ENCODE data around the gene GAB4.

DNA sequence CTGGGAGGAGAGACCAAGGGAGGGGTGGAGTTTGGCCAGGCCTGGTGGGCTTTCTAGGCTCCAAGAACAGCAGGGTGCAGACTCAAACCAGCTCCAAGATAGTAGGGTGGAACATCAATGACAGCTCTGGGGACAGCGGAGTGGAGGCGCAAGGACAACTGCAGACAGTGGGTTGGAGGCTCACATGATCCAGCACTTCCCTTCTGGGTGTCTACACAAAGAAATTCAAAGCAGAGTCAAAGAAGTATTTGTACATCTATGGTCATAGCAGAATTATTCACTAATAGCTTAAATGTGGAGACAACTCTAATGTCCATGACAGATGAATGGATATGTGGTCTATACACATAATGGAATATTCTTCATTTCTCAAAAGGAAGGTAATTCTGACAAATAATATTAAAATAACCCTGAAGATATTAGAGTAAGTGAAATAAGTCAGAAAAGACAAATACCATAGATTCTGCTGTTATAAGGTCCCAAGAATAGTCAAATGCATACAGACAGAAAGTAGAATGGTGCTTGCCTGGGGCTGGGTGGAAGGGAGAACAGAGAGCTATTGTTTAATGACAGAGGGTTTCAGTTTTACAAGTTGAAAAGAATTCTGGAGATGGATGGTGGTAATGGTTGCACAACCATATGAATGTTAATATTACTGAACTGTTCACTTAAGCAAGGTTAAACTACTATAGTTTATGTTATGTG lies 5.5 kb upstream of the GAB4 start:
- no peak for TF ChIP-seq POLR2AphosphoS5 (IDR thresholded peaks at IDR 0.05; ENCODE audit: low read depth, low read length)
- TF ChIP-seq SIN3A (IDR thresholded peaks at IDR 0.05; ENCODE audit: borderline replicate concordance, insufficient read depth, low read length) = no peak
- TF ChIP-seq, protein P1, sequence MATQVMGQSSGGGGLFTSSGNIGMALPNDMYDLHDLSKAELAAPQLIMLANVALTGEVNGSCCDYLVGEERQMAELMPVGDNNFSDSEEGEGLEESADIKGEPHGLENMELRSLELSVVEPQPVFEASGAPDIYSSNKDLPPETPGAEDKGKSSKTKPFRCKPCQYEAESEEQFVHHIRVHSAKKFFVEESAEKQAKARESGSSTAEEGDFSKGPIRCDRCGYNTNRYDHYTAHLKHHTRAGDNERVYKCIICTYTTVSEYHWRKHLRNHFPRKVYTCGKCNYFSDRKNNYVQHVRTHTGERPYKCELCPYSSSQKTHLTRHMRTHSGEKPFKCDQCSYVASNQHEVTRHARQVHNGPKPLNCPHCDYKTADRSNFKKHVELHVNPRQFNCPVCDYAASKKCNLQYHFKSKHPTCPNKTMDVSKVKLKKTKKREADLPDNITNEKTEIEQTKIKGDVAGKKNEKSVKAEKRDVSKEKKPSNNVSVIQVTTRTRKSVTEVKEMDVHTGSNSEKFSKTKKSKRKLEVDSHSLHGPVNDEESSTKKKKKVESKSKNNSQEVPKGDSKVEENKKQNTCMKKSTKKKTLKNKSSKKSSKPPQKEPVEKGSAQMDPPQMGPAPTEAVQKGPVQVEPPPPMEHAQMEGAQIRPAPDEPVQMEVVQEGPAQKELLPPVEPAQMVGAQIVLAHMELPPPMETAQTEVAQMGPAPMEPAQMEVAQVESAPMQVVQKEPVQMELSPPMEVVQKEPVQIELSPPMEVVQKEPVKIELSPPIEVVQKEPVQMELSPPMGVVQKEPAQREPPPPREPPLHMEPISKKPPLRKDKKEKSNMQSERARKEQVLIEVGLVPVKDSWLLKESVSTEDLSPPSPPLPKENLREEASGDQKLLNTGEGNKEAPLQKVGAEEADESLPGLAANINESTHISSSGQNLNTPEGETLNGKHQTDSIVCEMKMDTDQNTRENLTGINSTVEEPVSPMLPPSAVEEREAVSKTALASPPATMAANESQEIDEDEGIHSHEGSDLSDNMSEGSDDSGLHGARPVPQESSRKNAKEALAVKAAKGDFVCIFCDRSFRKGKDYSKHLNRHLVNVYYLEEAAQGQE (IDR thresholded peaks at IDR 0.05; ENCODE audit: insufficient read depth in 1 of 2, low read depth in 2 of 2, low read length in 2 of 2) = no peak
- TF ChIP-seq TAF1 (IDR thresholded peaks at IDR 0.05; ENCODE audit: borderline replicate concordance, insufficient read depth, low read length) = no peak
- TF ChIP-seq FOXP2 (optimal IDR thresholded peaks at IDR 0.05; ENCODE audit: borderline replicate concordance, extremely low read depth, extremely low read length, insufficient read depth) = no peak
